A549 treated with DMSO at 1 μM for 4 hours (cell line): Measurements from ENCODE around the gene ZNF486. TPM values are rescaled to one million over a fixed set of nuclear protein-coding genes. Genes with fewer than 3 reads are reported as not detected.

ENCODE experiments used
- total RNA-seq: library from RNA; stranded (reverse); fragments of 200-300 nt; extraction: Qiagen RNA extraction; gene quantifications from 5 replicates; pipeline ENCODE4 v1.2.3, GENCODE V29; 2022; ENCODE audit warnings: low read depth

Gene ZNF486
- not detected in 5 replicates for total RNA-seq

DNA sequence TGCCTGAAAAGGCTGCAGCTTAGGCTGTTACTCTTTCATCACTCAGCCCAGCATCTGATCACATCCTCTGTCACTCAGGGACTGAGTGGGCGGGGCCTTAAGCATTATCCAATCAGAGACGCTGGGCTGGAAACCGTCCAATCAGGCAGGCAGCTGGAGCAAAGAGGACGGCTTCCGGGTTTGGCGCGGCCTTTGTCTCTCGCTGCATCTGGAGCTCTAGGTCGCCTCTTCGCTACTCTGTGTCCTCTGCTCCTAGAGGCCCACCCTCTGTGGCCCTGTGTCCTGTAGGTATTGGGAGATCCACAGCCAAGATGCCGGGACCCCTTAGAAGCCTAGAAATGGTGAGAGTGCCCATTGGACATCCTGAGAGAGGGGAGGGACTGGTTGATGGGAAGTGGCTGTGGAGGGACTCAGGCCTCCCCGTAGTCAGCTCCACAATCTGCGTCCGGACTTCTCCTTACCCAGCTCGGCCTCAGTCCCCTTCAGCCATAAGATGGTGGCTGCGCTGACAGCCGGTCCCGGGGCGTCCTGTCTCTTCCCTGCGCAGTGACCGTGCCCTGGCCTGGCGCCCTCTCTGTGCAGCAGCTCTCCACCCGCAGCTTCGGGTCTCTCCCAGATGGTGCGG lies at the start of gene ZNF486:
TSS of gene ZNF486 (plus strand) at position 195 of the 625 bp plus-strand sequence. CDS start at position 312, 117 bp downstream.

Other genes starting within 250 kb of the ZNF486 start
- not detected in 5 replicates for gene ZNF682, start 127.7 kb upstream of the ZNF486 start, total RNA-seq
- not detected in 5 replicates for gene ZNF90, start 89.2 kb upstream of the ZNF486 start, total RNA-seq